ENCODE results near the gene MED25. TPM values are rescaled to one million over a fixed set of nuclear protein-coding genes. Genes with fewer than 3 reads are reported as not detected.

The MED25 gene
- total RNA-seq, 1 experiment from 2014 or later: 81.2 TPM

DNA sequence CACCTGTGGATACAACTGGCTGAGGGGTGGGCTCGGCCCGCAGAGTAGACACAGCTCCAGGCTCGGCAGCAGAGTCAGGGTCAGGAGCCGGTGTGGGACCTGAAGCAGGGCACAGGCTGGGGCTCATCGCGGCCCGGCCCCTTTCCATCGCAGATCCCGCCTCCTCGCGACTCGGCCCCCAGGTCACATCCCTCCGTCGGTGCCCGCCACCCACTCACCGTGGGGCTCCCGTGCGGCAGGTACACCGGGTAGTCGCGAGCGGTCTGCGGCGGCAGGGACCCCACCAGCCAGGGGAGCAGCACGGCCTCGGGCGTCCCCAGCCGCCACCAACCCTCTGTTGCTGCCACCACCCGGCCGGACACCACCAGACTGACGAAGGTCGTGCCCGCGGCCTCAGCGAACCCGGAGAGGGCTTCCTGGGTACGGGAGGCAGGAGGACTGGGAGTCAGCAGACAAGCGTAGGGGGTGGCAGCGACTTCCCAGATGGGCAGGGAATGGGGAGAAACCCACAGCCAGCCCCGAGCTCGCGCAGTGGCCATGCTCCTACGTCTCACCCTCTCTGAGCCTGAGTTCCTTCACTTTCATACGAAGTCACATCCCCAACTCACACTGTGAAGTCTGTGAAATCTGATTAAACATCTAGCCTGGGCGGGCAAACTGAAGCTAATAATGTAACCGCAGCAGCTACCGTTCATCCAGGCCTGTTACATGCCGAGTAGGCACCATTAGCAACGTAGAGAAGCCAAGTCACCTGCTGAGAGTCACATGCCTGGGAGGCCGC, 8.7 kb upstream of the MED25 start (continued):
- TF ChIP-seq ZNF232 (CRISPR knock-in tag; IDR thresholded peaks at IDR 0.05) (no peak), CREB1 (CRISPR knock-in tag; IDR thresholded peaks at IDR 0.05) (0 out of 2 replicates have a peak, but pooled peaks have one; percentile 26), ZNF121 (CRISPR knock-in tag; IDR thresholded peaks at IDR 0.05) (no peak), ESRRA (CRISPR knock-in tag; IDR thresholded peaks at IDR 0.05; ENCODE audit: borderline replicate concordance) (no peak), SMAD3 (CRISPR knock-in tag; IDR thresholded peaks at IDR 0.05; ENCODE audit: borderline replicate concordance) (0 out of 2 replicates have a peak, but pooled peaks have one; percentile 34), EMX1 (CRISPR knock-in tag; IDR thresholded peaks at IDR 0.05) (no peak), IRF2 (CRISPR knock-in tag; IDR thresholded peaks at IDR 0.05; ENCODE audit: borderline replicate concordance, low read depth) (no peak), RORB (CRISPR knock-in tag; IDR thresholded peaks at IDR 0.05) (no peak), MYBL2 (CRISPR knock-in tag; IDR thresholded peaks at IDR 0.05) (0 out of 2 replicates have a peak, but pooled peaks have one; percentile 51), ELF4 (CRISPR knock-in tag; IDR thresholded peaks at IDR 0.05; ENCODE audit: low read depth) (no peak), KAT7 (CRISPR knock-in tag; IDR thresholded peaks at IDR 0.05; ENCODE audit: borderline replicate concordance) (no peak), GABPB1 (CRISPR knock-in tag; IDR thresholded peaks at IDR 0.05) (no peak), ZNF317 (CRISPR knock-in tag; IDR thresholded peaks at IDR 0.05; ENCODE audit: borderline replicate concordance, low read depth) (0 out of 2 replicates have a peak, but pooled peaks have one; percentile 59), CBFB (CRISPR knock-in tag; IDR thresholded peaks at IDR 0.05; ENCODE audit: low read depth) (peak; percentile 59; the same call in 1 of the 2 replicates), ZNF671 (CRISPR knock-in tag; IDR thresholded peaks at IDR 0.05) (no peak), NFATC4 (CRISPR knock-in tag; IDR thresholded peaks at IDR 0.05) (no peak), SP1 (CRISPR knock-in tag; conservative IDR thresholded peaks at IDR 0.05) (0 out of 2 replicates have a peak, but pooled peaks have one; percentile 26), TEAD4 (CRISPR knock-in tag; IDR thresholded peaks at IDR 0.05) (no peak)
- TF ChIP-seq, protein P1, sequence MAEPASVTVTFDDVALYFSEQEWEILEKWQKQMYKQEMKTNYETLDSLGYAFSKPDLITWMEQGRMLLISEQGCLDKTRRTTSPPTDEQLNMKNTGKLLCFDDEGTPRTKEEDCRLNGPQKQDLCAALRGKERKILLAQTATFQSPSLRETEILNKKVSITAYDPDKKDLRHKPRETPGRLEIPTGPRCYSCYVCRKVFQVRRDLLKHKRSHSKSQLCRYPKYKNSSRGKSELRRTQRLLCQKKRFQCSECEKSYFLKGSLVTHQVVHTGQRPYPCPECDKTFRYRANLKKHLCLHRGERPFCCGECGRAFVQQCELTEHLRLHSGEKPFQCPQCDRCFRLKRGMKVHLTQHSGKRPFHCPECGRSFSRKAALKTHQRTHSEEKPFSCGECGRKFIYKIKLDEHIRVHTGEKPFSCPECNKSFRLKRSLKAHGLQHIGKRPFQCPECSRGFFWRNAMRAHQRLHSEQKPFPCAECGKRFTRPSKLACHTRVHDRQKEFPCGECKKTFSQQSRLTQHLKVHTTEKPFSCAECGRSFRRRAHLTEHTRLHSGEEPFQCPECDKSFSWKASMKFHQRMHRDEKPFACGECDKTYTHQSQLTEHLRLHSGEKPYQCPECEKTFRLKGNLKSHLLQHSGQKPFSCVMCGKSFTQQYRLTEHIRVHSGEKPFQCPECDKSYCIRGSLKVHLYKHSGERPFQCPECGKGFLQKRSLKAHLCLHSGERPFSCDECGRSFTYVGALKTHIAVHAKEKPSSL (CRISPR knock-in tag; conservative IDR thresholded peaks at IDR 0.05): no peak
- TF ChIP-seq, protein P2, sequence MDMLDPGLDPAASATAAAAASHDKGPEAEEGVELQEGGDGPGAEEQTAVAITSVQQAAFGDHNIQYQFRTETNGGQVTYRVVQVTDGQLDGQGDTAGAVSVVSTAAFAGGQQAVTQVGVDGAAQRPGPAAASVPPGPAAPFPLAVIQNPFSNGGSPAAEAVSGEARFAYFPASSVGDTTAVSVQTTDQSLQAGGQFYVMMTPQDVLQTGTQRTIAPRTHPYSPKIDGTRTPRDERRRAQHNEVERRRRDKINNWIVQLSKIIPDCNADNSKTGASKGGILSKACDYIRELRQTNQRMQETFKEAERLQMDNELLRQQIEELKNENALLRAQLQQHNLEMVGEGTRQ (CRISPR knock-in tag; IDR thresholded peaks at IDR 0.05): peak; percentile 31; the same call in 1 of the 2 replicates
- TF ChIP-seq, protein P3, sequence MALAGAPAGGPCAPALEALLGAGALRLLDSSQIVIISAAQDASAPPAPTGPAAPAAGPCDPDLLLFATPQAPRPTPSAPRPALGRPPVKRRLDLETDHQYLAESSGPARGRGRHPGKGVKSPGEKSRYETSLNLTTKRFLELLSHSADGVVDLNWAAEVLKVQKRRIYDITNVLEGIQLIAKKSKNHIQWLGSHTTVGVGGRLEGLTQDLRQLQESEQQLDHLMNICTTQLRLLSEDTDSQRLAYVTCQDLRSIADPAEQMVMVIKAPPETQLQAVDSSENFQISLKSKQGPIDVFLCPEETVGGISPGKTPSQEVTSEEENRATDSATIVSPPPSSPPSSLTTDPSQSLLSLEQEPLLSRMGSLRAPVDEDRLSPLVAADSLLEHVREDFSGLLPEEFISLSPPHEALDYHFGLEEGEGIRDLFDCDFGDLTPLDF (CRISPR knock-in tag; IDR thresholded peaks at IDR 0.05): no peak
- TF ChIP-seq, protein P4, sequence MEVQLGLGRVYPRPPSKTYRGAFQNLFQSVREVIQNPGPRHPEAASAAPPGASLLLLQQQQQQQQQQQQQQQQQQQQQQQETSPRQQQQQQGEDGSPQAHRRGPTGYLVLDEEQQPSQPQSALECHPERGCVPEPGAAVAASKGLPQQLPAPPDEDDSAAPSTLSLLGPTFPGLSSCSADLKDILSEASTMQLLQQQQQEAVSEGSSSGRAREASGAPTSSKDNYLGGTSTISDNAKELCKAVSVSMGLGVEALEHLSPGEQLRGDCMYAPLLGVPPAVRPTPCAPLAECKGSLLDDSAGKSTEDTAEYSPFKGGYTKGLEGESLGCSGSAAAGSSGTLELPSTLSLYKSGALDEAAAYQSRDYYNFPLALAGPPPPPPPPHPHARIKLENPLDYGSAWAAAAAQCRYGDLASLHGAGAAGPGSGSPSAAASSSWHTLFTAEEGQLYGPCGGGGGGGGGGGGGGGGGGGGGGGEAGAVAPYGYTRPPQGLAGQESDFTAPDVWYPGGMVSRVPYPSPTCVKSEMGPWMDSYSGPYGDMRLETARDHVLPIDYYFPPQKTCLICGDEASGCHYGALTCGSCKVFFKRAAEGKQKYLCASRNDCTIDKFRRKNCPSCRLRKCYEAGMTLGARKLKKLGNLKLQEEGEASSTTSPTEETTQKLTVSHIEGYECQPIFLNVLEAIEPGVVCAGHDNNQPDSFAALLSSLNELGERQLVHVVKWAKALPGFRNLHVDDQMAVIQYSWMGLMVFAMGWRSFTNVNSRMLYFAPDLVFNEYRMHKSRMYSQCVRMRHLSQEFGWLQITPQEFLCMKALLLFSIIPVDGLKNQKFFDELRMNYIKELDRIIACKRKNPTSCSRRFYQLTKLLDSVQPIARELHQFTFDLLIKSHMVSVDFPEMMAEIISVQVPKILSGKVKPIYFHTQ (CRISPR knock-in tag; IDR thresholded peaks at IDR 0.05): no peak
- TF ChIP-seq, protein P5, sequence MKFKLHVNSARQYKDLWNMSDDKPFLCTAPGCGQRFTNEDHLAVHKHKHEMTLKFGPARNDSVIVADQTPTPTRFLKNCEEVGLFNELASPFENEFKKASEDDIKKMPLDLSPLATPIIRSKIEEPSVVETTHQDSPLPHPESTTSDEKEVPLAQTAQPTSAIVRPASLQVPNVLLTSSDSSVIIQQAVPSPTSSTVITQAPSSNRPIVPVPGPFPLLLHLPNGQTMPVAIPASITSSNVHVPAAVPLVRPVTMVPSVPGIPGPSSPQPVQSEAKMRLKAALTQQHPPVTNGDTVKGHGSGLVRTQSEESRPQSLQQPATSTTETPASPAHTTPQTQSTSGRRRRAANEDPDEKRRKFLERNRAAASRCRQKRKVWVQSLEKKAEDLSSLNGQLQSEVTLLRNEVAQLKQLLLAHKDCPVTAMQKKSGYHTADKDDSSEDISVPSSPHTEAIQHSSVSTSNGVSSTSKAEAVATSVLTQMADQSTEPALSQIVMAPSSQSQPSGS (CRISPR knock-in tag; IDR thresholded peaks at IDR 0.05; ENCODE audit: borderline replicate concordance, low read depth): no peak
- TF ChIP-seq, protein P6, sequence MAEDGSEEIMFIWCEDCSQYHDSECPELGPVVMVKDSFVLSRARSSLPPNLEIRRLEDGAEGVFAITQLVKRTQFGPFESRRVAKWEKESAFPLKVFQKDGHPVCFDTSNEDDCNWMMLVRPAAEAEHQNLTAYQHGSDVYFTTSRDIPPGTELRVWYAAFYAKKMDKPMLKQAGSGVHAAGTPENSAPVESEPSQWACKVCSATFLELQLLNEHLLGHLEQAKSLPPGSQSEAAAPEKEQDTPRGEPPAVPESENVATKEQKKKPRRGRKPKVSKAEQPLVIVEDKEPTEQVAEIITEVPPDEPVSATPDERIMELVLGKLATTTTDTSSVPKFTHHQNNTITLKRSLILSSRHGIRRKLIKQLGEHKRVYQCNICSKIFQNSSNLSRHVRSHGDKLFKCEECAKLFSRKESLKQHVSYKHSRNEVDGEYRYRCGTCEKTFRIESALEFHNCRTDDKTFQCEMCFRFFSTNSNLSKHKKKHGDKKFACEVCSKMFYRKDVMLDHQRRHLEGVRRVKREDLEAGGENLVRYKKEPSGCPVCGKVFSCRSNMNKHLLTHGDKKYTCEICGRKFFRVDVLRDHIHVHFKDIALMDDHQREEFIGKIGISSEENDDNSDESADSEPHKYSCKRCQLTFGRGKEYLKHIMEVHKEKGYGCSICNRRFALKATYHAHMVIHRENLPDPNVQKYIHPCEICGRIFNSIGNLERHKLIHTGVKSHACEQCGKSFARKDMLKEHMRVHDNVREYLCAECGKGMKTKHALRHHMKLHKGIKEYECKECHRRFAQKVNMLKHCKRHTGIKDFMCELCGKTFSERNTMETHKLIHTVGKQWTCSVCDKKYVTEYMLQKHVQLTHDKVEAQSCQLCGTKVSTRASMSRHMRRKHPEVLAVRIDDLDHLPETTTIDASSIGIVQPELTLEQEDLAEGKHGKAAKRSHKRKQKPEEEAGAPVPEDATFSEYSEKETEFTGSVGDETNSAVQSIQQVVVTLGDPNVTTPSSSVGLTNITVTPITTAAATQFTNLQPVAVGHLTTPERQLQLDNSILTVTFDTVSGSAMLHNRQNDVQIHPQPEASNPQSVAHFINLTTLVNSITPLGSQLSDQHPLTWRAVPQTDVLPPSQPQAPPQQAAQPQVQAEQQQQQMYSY (CRISPR knock-in tag; IDR thresholded peaks at IDR 0.05): no peak
- TF ChIP-seq, protein P7, sequence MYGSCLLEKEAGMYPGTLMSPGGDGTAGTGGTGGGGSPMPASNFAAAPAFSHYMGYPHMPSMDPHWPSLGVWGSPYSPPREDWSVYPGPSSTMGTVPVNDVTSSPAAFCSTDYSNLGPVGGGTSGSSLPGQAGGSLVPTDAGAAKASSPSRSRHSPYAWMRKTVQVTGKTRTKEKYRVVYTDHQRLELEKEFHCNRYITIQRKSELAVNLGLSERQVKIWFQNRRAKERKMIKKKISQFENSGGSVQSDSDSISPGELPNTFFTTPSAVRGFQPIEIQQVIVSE (CRISPR knock-in tag; IDR thresholded peaks at IDR 0.05; ENCODE audit: borderline replicate concordance): no peak

All from WTC11 (cell line).